Right atrium auricular region (tissue), 2 donors: ENCODE results near the gene PLAAT2. TPM values are rescaled to one million over a fixed set of nuclear protein-coding genes. Genes with fewer than 3 reads are reported as not detected.
"Not testable (repeated sequence)": the region's sequence is repeated elsewhere in the genome, so short reads cannot be mapped to it uniquely, and the experiment has no call there.

Experiments
- DNase-seq: peaks from one replicate; pipeline ENCODE4 v3.0.0-alpha.2; 2019; ENCODE audit warnings: low spot score
- H3K27ac ChIP-seq, 2 donors: fragments of 200-600 bp; sonication (generic); 1 replicate in 1 of 2; 2 replicates in 1 of 2; pipeline ENCODE4 v1.5.1; 2016 to 2019
- H3K27me3 ChIP-seq, 2 donors: fragments of 200-600 bp; sonication (generic); one replicate each; pipeline versions ENCODE4 v1.5.1 to v1.6.0; 2017 to 2019
- H3K36me3 ChIP-seq: fragments of 200-600 bp; sonication (generic); one replicate; pipeline ENCODE4 v1.5.1; 2016
- H3K4me1 ChIP-seq, 2 donors: fragments of 200-600 bp; sonication (generic); one replicate each; pipeline versions ENCODE4 v1.5.1 to v1.6.0; 2017 to 2019
- H3K4me3 ChIP-seq, 2 donors: fragments of 200-600 bp; sonication (generic); 1 replicate in 1 of 2; 2 replicates in 1 of 2; pipeline ENCODE4 v1.5.1; 2017 to 2019; ENCODE audit warnings: mild to moderate bottlenecking in 1 of 2, moderate library complexity in 1 of 2
- H3K9me3 ChIP-seq, 2 donors: fragments of 200-600 bp; sonication (generic); one replicate each; pipeline ENCODE4 v1.5.1; 2019
- total RNA-seq, 2 donors: library from RNA; depleted of rRNA; stranded (reverse); fragments of >200 nt; gene quantifications; one replicate each; pipeline ENCODE4 v1.1.0, GENCODE V29; 2016
- TF ChIP-seq, protein P1 (sequence below), 2 donors: fragments of 200-600 bp; sonication (generic); IDR thresholded peaks; one replicate each; pipeline ENCODE4 v1.5.1; 2019; ENCODE audit warnings: antibody characterized with exemption in 2 of 2

PLAAT2 gene
- total RNA-seq, 2 donors from 2014 or later, result not detected

GRCh38 chr11:63535734-63536133 is 27.4 kb downstream of the PLAAT2 start:
- TF ChIP-seq, protein P1, sequence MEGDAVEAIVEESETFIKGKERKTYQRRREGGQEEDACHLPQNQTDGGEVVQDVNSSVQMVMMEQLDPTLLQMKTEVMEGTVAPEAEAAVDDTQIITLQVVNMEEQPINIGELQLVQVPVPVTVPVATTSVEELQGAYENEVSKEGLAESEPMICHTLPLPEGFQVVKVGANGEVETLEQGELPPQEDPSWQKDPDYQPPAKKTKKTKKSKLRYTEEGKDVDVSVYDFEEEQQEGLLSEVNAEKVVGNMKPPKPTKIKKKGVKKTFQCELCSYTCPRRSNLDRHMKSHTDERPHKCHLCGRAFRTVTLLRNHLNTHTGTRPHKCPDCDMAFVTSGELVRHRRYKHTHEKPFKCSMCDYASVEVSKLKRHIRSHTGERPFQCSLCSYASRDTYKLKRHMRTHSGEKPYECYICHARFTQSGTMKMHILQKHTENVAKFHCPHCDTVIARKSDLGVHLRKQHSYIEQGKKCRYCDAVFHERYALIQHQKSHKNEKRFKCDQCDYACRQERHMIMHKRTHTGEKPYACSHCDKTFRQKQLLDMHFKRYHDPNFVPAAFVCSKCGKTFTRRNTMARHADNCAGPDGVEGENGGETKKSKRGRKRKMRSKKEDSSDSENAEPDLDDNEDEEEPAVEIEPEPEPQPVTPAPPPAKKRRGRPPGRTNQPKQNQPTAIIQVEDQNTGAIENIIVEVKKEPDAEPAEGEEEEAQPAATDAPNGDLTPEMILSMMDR (IDR thresholded peaks at IDR 0.05), result no peak
- Histone ChIP-seq H3K27me3 (no peaks in the 10 kb centered on the region), H3K9me3 (no peaks in the 10 kb centered on the region), H3K27ac (no peak overlapping the region), H3K4me3 (no peak overlapping the region), H3K36me3 (no peaks in the 10 kb centered on the region), H3K4me1 (peaks cover 0 to 41% of the 10 kb centered on the region in 2 donors)
- no peak for DNase-seq

GRCh38 chr11:63534895-63535461 is 28.2 kb downstream of the PLAAT2 start:
- H3K27ac ChIP-seq, result no peak overlapping the region
- DNase-seq, result no peak
- H3K4me1 ChIP-seq, result peaks cover 0 to 41% of the 10 kb centered on the region in 2 donors
- H3K9me3 ChIP-seq, result no peaks in the 10 kb centered on the region
- no peaks in the 10 kb centered on the region for H3K27me3 ChIP-seq
- TF ChIP-seq, protein P1 (IDR thresholded peaks at IDR 0.05), result no peak
- no peak overlapping the region for H3K4me3 ChIP-seq
- no peaks in the 10 kb centered on the region for H3K36me3 ChIP-seq

DNA sequence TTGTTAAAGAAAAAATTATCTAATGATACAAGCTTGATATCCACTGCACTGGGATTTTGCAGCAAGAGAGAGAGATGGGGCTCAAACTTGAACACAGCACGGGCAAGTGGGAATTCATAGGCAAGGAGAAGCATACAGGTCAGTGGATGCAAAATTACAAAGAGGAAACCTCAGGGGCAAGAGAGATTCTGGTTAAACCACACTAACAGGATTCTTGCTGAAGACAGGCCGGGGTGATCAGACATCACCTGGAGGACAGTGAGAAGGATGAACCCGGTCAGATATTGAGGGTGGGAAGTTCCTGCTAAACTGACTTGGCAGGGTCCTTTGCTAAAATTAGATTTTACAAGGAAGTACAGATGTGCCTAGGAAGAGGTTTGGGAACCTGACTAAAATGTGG is 29.1 kb downstream of the PLAAT2 start:
- H3K27me3 ChIP-seq, result no peaks in the 10 kb centered on the region
- no peaks in the 10 kb centered on the region for H3K36me3 ChIP-seq
- DNase-seq, result no peak
- H3K27ac ChIP-seq, result no peak overlapping the region
- TF ChIP-seq, protein P1 (IDR thresholded peaks at IDR 0.05), result no peak
- H3K9me3 ChIP-seq, result no peaks in the 10 kb centered on the region
- H3K4me1 ChIP-seq, result peaks cover 0 to 41% of the 10 kb centered on the region in 2 donors
- H3K4me3 ChIP-seq, result no peak overlapping the region

DNA sequence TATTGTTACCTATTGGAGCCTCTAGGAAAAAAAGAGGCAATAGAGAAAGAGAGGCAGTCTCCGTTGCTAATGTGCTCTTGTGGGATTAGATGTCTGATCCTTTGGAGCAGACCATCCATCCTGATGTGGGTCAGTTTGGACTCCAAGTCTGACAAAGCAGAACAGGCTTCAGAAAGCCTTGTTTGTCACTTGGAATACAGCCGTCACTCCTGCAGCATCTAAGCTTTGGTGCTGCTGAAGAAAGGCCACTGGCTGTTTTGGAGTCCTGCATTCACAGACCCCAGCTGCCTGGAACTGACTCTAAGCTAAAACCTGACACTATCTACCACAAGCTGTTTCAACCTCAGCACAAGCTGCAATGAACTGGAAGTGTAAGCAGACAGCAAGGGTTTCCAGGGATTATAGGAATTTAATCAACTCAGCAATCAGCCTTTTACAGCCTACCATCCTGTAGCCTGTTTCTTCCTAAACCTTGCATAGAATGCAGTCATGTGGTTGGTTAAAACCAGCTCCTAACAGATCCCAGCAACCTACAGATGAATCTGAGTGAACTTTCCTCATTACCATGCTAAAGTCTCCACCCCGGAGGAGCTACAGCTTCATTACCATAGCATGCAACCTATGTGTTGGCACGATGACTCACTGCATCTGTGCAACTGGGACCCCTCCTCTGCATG is 30.2 kb downstream of the PLAAT2 start:
- DNase-seq, result no peak
- Histone ChIP-seq H3K4me3 (no peak overlapping the region), H3K9me3 (no peaks in the 10 kb centered on the region), H3K4me1 (peaks cover 0 to 31% of the 10 kb centered on the region in 2 donors), H3K27me3 (no peaks in the 10 kb centered on the region), H3K27ac (no peak overlapping the region), H3K36me3 (no peaks in the 10 kb centered on the region)
- TF ChIP-seq, protein P1 (IDR thresholded peaks at IDR 0.05), result no peak

DNA sequence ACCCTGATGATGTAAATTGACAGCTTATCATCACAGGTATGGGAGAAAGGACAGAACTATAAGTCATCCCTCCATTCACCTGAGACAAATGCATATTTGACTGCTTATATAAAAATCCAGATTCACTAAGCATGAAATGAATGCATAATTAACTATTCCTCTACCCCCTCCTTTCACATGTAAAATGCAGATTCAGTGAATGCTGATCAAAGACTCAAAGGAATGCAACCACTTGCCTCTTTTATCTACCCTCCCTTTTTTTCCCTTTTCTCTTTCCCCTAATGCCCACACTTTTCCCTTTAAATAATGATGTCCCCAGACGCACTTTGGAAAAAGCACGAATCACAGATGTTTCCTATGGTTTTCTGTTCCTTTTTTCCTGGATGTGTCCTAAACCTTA is 31.1 kb downstream of the PLAAT2 start:
- DNase-seq, result no peak
- TF ChIP-seq, protein P1 (IDR thresholded peaks at IDR 0.05), result no peak

GRCh38 chr11:63531074-63531792 is 31.9 kb downstream of the PLAAT2 start:
- H3K4me1 ChIP-seq, result peaks cover 0 to 15% of the 10 kb centered on the region in 2 donors
- not testable (repeated sequence) for H3K4me3 ChIP-seq, DNase-seq, H3K27me3 ChIP-seq, H3K9me3 ChIP-seq, H3K27ac ChIP-seq, H3K36me3 ChIP-seq

More for the DNA sequence above, 31.1 kb downstream of the PLAAT2 start:
- no peak overlapping the region for H3K4me3 ChIP-seq
- H3K36me3 ChIP-seq, result no peaks in the 10 kb centered on the region
- no peaks in the 10 kb centered on the region for H3K27me3 ChIP-seq
- peaks cover 0 to 22% of the 10 kb centered on the region in 2 donors for H3K4me1 ChIP-seq
- no peak overlapping the region for H3K27ac ChIP-seq
- H3K9me3 ChIP-seq, result no peaks in the 10 kb centered on the region
